Stomach (tissue), 9 donors: Measurements from ENCODE around the gene PRRG2. TPM values are rescaled to one million over a fixed set of nuclear protein-coding genes. Genes with fewer than 3 reads are reported as not detected.

Source experiments
- DNase-seq, 2 donors: peaks; one replicate each; pipeline versions ENCODE4 v3.0.0 to v3.0.0-alpha.2; 2013 to 2019
- H3K27ac ChIP-seq, 5 donors: fragments of 200-600 bp in 4 of 5; sonication (generic) in 4 of 5; one replicate each; pipeline ENCODE4 v1.5.1; 2013 to 2019; ENCODE audit warnings: mild to moderate bottlenecking in 1 of 5, moderate library complexity in 1 of 5
- H3K27me3 ChIP-seq, 3 donors: fragments of 200-600 bp; sonication (generic); one replicate each; pipeline ENCODE4 v1.5.1; 2017 to 2019; ENCODE audit warnings: mixed run types in 1 of 3
- H3K36me3 ChIP-seq, 4 donors: fragments of 200-600 bp; sonication (generic); 1 replicate in 3 of 4; 2 replicates in 1 of 4; pipeline ENCODE4 v1.5.1; 2016 to 2019
- H3K4me1 ChIP-seq, 4 donors: fragments of 200-600 bp; sonication (generic); one replicate each; pipeline ENCODE4 v1.5.1; 2016 to 2019
- H3K4me3 ChIP-seq, 4 donors: fragments of 200-600 bp; sonication (generic) in 3 of 4; one replicate each; pipeline ENCODE4 v1.5.1; 2016 to 2019; ENCODE audit warnings: mild to moderate bottlenecking in 1 of 4
- H3K9me3 ChIP-seq, 4 donors: fragments of 200-600 bp; sonication (generic); one replicate each; pipeline ENCODE4 v1.5.1; 2016 to 2019
- EP300 ChIP-seq: sonication (generic); formaldehyde crosslinking; IDR thresholded peaks from one replicate; pipeline ENCODE4 v1.6.1; 2017; ENCODE audit warnings: antibody characterized with exemption
- POLR2A ChIP-seq, 4 donors: fragments of 450-650 bp; IDR thresholded peaks; one replicate each; pipeline ENCODE4 v1.6.1; 2016; ENCODE audit warnings: antibody characterized with exemption in 4 of 4, control low read depth in 2 of 4, mild to moderate bottlenecking in 1 of 4, moderate library complexity in 1 of 4
- POLR2AphosphoS5 ChIP-seq, 3 donors: sonication (generic); formaldehyde crosslinking; IDR thresholded peaks; one replicate each; pipeline ENCODE4 v1.6.1; 2016; ENCODE audit warnings: antibody characterized with exemption in 3 of 3
- WGBS, 5 donors: extraction: QIAGEN DNeasy Blood & Tissue Kit in 3 of 5; methylation state at CpG; one replicate each; pipeline versions ENCODE4 v1.1.5 to v1.1.7; 2013 to 2018; 5-methylcytosine and 5-hydroxymethylcytosine counted together
- intact Hi-C: fragments of 100-400 bp; cut with DNase I; formaldehyde crosslinking; loops from one replicate; pipeline ENCODE4 v1.15.1; 2023; ENCODE audit warnings: low total_unique reads
- polyA plus RNA-seq, 3 donors: library from polyadenylated mRNA; stranded (reverse); fragments of 200-250 nt; gene quantifications; one replicate each; pipeline ENCODE4 v1.2.3, GENCODE V29; 2013
- total RNA-seq, 5 donors: library from RNA; depleted of rRNA; stranded (reverse); fragments of >200 nt; gene quantifications; one replicate each; pipeline versions ENCODE4 v1.1.0 to v1.2.3, GENCODE V29; 2014 to 2016
- TF ChIP-seq, protein P1 (sequence below), 7 experiments: fragments of 450-650 bp in 4 of 7; fragments of 200-600 bp in 3 of 7; sonication (generic) in 3 of 7; IDR thresholded peaks; one replicate each; pipeline ENCODE4 v1.5.1; 2016 to 2019; ENCODE audit warnings: antibody characterized with exemption in 7 of 7, control low read depth in 2 of 7, mild to moderate bottlenecking in 1 of 7
- donor health status: healthy with polysubstance abuse.
- donor health status: Bipolar disorder and iron deficiency.
- donor health status: healthy.

PRRG2 gene
- total and polyA plus RNA-seq, 8 donors, result 5.9 to 14.7 (median 9.5) TPM; not detected in 2

DNA sequence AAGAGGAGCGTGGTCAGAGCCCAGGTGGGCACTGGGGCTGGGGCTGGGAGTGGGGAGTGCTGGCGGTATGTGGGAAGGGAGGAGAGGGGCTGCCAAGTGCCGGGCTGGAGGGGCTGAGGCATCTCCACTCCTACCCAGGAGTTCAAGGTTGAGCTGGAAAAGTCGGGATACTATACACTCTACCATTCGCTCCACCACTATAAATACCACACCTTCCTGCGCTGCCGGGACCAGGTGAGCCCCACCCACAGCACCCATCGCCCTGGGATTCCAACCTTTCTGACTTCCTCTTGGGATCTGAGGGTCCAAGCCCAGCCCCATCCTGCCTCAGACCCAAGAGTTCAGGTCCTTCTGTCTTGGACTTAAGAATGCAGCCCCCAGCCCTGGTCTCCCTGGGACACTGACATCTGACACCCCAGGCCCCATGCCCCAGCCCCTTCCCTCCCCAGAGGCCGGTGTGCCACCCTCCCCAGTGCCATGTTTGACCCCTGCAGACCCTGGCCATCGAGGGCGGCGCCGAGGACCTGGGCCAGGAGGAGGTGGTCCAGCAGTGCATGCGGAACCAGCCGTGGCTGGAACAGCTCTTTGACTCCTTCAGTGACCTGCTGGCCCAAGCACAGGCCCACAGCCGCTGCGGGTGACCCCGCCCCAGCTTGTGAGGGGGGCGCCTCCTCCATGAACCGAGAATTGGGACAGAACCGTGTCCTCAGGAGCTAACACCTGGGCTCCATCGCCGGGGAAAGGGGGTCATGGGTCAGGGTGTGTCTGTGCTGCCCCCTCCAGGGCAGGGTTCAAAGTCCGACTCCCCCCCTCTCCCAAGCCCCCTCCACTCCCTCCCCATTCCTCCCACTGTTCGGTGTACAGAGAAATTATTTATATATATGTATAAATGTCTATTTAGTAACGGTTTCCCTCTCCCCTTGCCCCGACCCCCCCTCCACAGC lies 44.1 kb downstream of the PRRG2 start:
- Histone ChIP-seq H3K9me3 (no peaks in the 10 kb centered on the region), H3K36me3 (peaks cover 27 to 69% (median 61%) of the 10 kb centered on the region in 4 donors), H3K4me3 (no peak overlapping the region), H3K27ac (no peak overlapping the region), H3K27me3 (no peaks in the 10 kb centered on the region), H3K4me1 (peaks cover 0 to 8% (median 3%) of the 10 kb centered on the region in 4 donors)
- TF ChIP-seq, protein P1, sequence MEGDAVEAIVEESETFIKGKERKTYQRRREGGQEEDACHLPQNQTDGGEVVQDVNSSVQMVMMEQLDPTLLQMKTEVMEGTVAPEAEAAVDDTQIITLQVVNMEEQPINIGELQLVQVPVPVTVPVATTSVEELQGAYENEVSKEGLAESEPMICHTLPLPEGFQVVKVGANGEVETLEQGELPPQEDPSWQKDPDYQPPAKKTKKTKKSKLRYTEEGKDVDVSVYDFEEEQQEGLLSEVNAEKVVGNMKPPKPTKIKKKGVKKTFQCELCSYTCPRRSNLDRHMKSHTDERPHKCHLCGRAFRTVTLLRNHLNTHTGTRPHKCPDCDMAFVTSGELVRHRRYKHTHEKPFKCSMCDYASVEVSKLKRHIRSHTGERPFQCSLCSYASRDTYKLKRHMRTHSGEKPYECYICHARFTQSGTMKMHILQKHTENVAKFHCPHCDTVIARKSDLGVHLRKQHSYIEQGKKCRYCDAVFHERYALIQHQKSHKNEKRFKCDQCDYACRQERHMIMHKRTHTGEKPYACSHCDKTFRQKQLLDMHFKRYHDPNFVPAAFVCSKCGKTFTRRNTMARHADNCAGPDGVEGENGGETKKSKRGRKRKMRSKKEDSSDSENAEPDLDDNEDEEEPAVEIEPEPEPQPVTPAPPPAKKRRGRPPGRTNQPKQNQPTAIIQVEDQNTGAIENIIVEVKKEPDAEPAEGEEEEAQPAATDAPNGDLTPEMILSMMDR (IDR thresholded peaks at IDR 0.05), result no peak
- no peak for TF ChIP-seq EP300
- no peak for TF ChIP-seq POLR2AphosphoS5 (IDR thresholded peaks at IDR 0.05)
- no peak for TF ChIP-seq POLR2A (IDR thresholded peaks at IDR 0.05)
- WGBS, 5 donors, result 67 to 78% (median 72%) methylated on average over 20 to 27 of the region's 27 CpGs
- intact Hi-C loops, result no loop called here
- no peak for DNase-seq

DNA sequence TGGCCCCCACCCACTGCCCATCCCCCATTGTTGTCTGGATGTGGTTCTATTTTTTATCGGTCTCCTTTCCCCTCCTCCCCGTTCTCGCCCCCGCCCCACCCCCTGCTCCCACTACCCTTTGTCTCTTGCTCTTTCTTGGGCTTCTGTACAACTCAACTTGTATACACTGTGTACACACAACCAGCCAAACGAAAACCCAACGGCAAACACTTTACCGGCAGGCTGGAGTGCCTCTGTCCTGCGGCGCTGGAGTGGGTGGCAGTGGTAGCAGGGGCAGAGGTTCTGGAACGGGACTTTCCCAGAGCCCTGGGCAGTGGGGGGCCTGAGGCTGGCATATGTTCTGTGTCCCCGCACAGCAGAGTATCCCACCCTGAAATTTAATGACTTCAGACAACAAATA lies 45.1 kb downstream of the PRRG2 start:
- intact Hi-C loops, result no loop called here
- DNase-seq, result no peak
- Histone ChIP-seq H3K27ac (no peak overlapping the region), H3K4me3 (no peak overlapping the region), H3K27me3 (no peaks in the 10 kb centered on the region), H3K36me3 (peaks cover 24 to 59% (median 53%) of the 10 kb centered on the region in 4 donors), H3K4me1 (peaks cover 5 to 18% (median 11%) of the 10 kb centered on the region in 4 donors), H3K9me3 (no peaks in the 10 kb centered on the region)
- 47 to 73% (median 63%) methylated on average over 11 of the region's 11 CpGs for WGBS, 5 donors
- TF ChIP-seq, protein P1 (IDR thresholded peaks at IDR 0.05), result no peak
- TF ChIP-seq POLR2AphosphoS5 (IDR thresholded peaks at IDR 0.05), result no peak
- TF ChIP-seq EP300, result no peak
- TF ChIP-seq POLR2A (IDR thresholded peaks at IDR 0.05), result no peak

DNA sequence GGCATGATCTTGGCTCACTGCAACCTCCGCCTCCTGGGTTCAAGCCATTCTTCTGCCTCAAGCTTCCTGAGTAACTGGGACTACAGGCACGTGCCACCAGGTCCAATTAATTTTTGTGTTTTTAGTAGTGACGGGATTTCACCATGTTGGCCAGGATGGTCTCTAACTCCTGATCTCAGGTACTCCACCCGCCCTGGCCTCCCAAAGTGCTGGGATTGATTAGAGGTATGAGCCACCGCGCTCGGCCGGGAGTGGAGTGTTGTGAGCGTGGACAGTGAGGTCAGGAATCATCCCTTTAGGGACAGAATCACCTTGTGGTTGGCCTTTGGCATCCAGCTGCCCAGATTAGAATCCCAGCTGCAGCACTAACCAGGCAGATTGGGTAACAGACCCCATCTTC lies 48.5 kb downstream of the PRRG2 start:
- H3K27me3 ChIP-seq, result no peaks in the 10 kb centered on the region
- DNase-seq, result no peak
- H3K36me3 ChIP-seq, result peaks cover 12 to 36% (median 33%) of the 10 kb centered on the region in 4 donors
- 87 to 91% (median 89%) methylated on average over 9 of the region's 9 CpGs for WGBS, 5 donors
- peaks cover 7 to 24% (median 15%) of the 10 kb centered on the region in 4 donors for H3K4me1 ChIP-seq
- no peak overlapping the region for H3K4me3 ChIP-seq
- no peaks in the 10 kb centered on the region for H3K9me3 ChIP-seq
- TF ChIP-seq POLR2AphosphoS5 (IDR thresholded peaks at IDR 0.05) (no peak), EP300 (no peak), POLR2A (IDR thresholded peaks at IDR 0.05) (no peak)
- TF ChIP-seq, protein P1 (IDR thresholded peaks at IDR 0.05), result no peak
- intact Hi-C loops, result no loop called here
- H3K27ac ChIP-seq, result no peak overlapping the region

DNA sequence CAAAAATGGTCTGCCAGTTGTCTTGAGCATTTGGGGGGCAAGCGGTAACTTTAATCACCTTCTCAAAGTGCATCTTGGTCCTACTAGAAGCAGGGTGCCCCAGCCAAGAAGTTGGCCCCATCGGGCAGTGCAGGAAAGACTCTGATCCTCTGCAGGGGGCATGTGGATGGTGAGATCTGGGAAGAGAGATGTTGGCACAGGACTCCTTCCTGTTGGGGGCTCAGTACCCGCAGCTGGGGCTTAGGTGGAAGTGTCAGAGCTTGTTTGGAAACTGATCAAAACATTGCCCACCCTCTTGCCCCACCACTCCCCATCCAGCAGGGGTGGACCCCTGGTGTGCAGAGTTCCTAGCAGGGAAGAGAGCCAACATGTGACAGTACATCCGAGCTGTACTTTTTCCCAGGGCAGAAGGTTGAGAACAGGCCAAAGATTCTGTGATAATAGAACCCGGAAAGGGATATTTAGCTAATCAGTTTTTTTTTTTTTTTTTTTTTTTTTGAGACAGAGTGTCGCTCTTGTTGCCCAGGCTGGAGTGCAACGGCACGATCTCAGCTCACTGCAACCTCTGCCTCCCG lies 50.0 kb downstream of the PRRG2 start:
- no peak overlapping the region for H3K4me3 ChIP-seq
- TF ChIP-seq EP300, result no peak
- TF ChIP-seq POLR2AphosphoS5 (IDR thresholded peaks at IDR 0.05), result no peak
- TF ChIP-seq, protein P1 (IDR thresholded peaks at IDR 0.05), result no peak
- no peak for TF ChIP-seq POLR2A (IDR thresholded peaks at IDR 0.05)
- no peaks in the 10 kb centered on the region for H3K27me3 ChIP-seq
- intact Hi-C loops, result no loop called here
- no peaks in the 10 kb centered on the region for H3K9me3 ChIP-seq
- DNase-seq, result no peak
- peaks cover 7 to 27% (median 20%) of the 10 kb centered on the region in 4 donors for H3K4me1 ChIP-seq
- peaks cover 0 to 32% (median 31%) of the 10 kb centered on the region in 4 donors for H3K36me3 ChIP-seq
- 20 to 32% (median 21%) methylated on average over 8 to 9 of the region's 9 CpGs for WGBS, 5 donors
- H3K27ac ChIP-seq, result peak overlapping the region in 3 of 5 donors; percentile 5 to 48 (median 20)
